HepG2 (cell line): ENCODE data around the gene NSUN3. TPM values are rescaled to one million over a fixed set of nuclear protein-coding genes. Genes with fewer than 3 reads are reported as not detected.

Experiments
- ATF6 ChIP-seq: sonication (generic); formaldehyde crosslinking; conservative IDR thresholded peaks from 2 replicates; pipeline ENCODE4 v1.4.0; 2020; ENCODE audit warnings: missing genetic modification reagents
- CC2D1A ChIP-seq: sonication (generic); formaldehyde crosslinking; IDR thresholded peaks from 2 replicates; pipeline ENCODE4 v1.8.1; 2023; ENCODE audit warnings: mild to moderate bottlenecking, missing genetic modification reagents
- SAP130 ChIP-seq: IDR thresholded peaks from 2 replicates; pipeline ENCODE4 v1.6.1; 2016; ENCODE audit warnings: low read depth
- TSC22D2 ChIP-seq: sonication (generic); formaldehyde crosslinking; IDR thresholded peaks from 2 replicates; pipeline ENCODE4 v1.5.1; 2020; ENCODE audit warnings: missing genetic modification reagents, mild to moderate bottlenecking, borderline replicate concordance
- ZNF318 ChIP-seq: sonication (generic); formaldehyde crosslinking; IDR thresholded peaks from 2 replicates; pipeline ENCODE4 v1.4.0; 2020; ENCODE audit warnings: mild to moderate bottlenecking, missing genetic modification reagents
- ZNF329 ChIP-seq: sonication (generic); formaldehyde crosslinking; IDR thresholded peaks from 2 replicates; pipeline ENCODE4 v1.9.0; 2021; ENCODE audit warnings: low read depth, mild to moderate bottlenecking, missing genetic modification reagents
- ZNF629 ChIP-seq: sonication (generic); formaldehyde crosslinking; conservative IDR thresholded peaks from 2 replicates; pipeline ENCODE4 v1.5.0; 2020; ENCODE audit warnings: missing genetic modification reagents
- polyA plus RNA-seq, 8 experiments: library from polyadenylated mRNA; depleted of rRNA in 3 of 8; stranded (reverse) in 7 of 8; unstranded in 1 of 8; fragments of >200 nt; fragmentation: Illumina TruSeq in 4 of 8; extraction: Trizol in 4 of 8; gene quantifications; 2 replicates each; pipeline versions ENCODE4 v1.2.1 to v1.2.3, GENCODE V29; 2011 to 2016; ENCODE audit warnings: low read depth in 4 of 8, missing spikeins in 1 of 8, mixed read lengths in 1 of 8; ENCODE audit not compliant: insufficient read depth in 1 of 8
- total RNA-seq, 5 experiments: library from RNA; depleted of rRNA; stranded (reverse); fragments of >200 nt; fragmentation: Illumina TruSeq; extraction: Trizol; gene quantifications; 2 replicates each; pipeline ENCODE4 v1.2.3, GENCODE V29; 2016; ENCODE audit warnings: low read depth in 1 of 5
- TF ChIP-seq, protein P1 (sequence below): sonication (generic); formaldehyde crosslinking; IDR thresholded peaks from 2 replicates; pipeline ENCODE4 v1.4.0; 2020; ENCODE audit warnings: missing genetic modification reagents, borderline replicate concordance

The NSUN3 gene
- total and polyA plus RNA-seq, 2 of the 13 experiments (the other 11 are each of a cell fraction or from before 2014, with no cell fraction given): 3.2 to 10.6 TPM

DNA sequence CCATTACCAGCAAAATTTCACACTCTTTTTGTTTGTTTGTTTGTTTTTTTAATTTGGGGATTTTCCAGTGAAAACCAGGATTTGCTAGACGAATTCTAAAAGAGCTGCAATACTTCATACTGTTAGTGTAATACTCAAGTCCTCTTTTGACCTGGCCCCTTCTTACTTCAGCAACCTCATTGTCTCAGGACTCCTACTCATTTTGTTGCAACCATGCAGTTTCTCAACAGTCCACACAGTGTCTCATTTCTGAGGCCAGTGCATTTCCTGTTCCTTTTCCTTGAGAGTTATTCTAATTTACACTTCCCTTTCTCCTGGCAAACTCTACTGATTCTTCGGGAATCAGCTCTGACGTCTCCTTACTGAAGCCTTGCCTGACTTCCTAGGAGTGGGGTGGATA, 35.6 kb downstream of the NSUN3 start (continued):
- no peak for TF ChIP-seq ZNF318 (CRISPR knock-in tag)
- no peak for TF ChIP-seq SAP130 (CRISPR knock-in tag)
- no peak for TF ChIP-seq CC2D1A (CRISPR knock-in tag)
- TF ChIP-seq TSC22D2 (CRISPR knock-in tag): no peak
- TF ChIP-seq, protein P1, sequence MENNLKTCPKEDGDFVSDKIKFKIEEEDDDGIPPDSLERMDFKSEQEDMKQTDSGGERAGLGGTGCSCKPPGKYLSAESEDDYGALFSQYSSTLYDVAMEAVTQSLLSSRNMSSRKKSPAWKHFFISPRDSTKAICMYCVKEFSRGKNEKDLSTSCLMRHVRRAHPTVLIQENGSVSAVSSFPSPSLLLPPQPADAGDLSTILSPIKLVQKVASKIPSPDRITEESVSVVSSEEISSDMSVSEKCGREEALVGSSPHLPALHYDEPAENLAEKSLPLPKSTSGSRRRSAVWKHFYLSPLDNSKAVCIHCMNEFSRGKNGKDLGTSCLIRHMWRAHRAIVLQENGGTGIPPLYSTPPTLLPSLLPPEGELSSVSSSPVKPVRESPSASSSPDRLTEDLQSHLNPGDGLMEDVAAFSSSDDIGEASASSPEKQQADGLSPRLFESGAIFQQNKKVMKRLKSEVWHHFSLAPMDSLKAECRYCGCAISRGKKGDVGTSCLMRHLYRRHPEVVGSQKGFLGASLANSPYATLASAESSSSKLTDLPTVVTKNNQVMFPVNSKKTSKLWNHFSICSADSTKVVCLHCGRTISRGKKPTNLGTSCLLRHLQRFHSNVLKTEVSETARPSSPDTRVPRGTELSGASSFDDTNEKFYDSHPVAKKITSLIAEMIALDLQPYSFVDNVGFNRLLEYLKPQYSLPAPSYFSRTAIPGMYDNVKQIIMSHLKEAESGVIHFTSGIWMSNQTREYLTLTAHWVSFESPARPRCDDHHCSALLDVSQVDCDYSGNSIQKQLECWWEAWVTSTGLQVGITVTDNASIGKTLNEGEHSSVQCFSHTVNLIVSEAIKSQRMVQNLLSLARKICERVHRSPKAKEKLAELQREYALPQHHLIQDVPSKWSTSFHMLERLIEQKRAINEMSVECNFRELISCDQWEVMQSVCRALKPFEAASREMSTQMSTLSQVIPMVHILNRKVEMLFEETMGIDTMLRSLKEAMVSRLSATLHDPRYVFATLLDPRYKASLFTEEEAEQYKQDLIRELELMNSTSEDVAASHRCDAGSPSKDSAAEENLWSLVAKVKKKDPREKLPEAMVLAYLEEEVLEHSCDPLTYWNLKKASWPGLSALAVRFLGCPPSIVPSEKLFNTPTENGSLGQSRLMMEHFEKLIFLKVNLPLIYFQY (CRISPR knock-in tag): no peak
- TF ChIP-seq ATF6 (CRISPR knock-in tag): no peak
- TF ChIP-seq ZNF629 (CRISPR knock-in tag): no peak
- no peak for TF ChIP-seq ZNF329 (CRISPR knock-in tag)
